ENCODE results near the gene OAS2.

- TF ChIP-seq CEBPB (IDR thresholded peaks at IDR 0.05) (no peak), EP300 (IDR thresholded peaks at IDR 0.05; ENCODE audit: borderline replicate concordance) (no peak), YY1 (IDR thresholded peaks at IDR 0.05; ENCODE audit: low read depth) (no peak), TCF12 (IDR thresholded peaks at IDR 0.05; ENCODE audit: low read depth) (no peak), RAD21 (IDR thresholded peaks at IDR 0.05; ENCODE audit: low read depth) (no peak)
- TF ChIP-seq, protein P1, sequence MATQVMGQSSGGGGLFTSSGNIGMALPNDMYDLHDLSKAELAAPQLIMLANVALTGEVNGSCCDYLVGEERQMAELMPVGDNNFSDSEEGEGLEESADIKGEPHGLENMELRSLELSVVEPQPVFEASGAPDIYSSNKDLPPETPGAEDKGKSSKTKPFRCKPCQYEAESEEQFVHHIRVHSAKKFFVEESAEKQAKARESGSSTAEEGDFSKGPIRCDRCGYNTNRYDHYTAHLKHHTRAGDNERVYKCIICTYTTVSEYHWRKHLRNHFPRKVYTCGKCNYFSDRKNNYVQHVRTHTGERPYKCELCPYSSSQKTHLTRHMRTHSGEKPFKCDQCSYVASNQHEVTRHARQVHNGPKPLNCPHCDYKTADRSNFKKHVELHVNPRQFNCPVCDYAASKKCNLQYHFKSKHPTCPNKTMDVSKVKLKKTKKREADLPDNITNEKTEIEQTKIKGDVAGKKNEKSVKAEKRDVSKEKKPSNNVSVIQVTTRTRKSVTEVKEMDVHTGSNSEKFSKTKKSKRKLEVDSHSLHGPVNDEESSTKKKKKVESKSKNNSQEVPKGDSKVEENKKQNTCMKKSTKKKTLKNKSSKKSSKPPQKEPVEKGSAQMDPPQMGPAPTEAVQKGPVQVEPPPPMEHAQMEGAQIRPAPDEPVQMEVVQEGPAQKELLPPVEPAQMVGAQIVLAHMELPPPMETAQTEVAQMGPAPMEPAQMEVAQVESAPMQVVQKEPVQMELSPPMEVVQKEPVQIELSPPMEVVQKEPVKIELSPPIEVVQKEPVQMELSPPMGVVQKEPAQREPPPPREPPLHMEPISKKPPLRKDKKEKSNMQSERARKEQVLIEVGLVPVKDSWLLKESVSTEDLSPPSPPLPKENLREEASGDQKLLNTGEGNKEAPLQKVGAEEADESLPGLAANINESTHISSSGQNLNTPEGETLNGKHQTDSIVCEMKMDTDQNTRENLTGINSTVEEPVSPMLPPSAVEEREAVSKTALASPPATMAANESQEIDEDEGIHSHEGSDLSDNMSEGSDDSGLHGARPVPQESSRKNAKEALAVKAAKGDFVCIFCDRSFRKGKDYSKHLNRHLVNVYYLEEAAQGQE (IDR thresholded peaks at IDR 0.05; ENCODE audit: low read depth): no peak
Measured at GRCh38 chr12:112947761-112948160, 30.6 kb upstream of the OAS2 start.
